ENCODE measurements around the gene PCDHGA1. TPM values are rescaled to one million over a fixed set of nuclear protein-coding genes. Genes with fewer than 3 reads are reported as not detected.
"Not testable (repeated sequence)": the region's sequence is repeated elsewhere in the genome, so short reads cannot be mapped to it uniquely, and the experiment has no call there.

The PCDHGA1 gene
- total RNA-seq, 2 donors from 2014 or later = 0.33 to 0.78 TPM

DNA sequence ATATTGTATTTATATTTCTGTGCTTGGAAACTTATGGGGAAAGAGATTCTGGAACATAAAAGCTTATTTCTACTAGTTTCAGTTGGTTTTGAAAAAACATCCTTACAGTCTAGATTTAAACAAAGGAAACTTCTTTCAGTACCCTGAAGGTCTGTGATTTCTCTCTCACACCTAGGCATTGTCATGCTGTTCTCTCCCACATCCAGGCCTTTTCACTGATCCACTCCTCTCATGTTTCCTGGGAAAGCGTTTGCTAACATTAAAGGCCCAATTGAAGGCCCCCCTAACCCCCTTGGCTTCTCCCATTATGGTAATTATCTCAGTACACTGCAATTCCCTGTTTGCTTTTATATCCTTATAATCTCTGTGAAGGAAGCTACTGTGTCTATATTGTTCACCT lies 12.5 kb downstream of the PCDHGA1 start:
- no peaks in the 10 kb centered on the region for H3K36me3 ChIP-seq (replicated peaks in 1 of 2; ENCODE audit: insufficient read depth in 1 of 2, low read depth in 2 of 2)
- H3K9me3 ChIP-seq = peaks cover 0 to 50% (median 4%) of the 10 kb centered on the region in 3 donors
- 8 to 24% methylated on average over 1 of the region's 1 CpG for WGBS, 2 donors
- no peak overlapping the region for H3K4me3 ChIP-seq
- TF ChIP-seq POLR2A (IDR thresholded peaks at IDR 0.05) = no peak
- TF ChIP-seq CTCF (IDR thresholded peaks at IDR 0.05) = no peak
- H3K27me3 ChIP-seq = no peaks in the 10 kb centered on the region
- ATAC-seq = no peak
- no peak for DNase-seq
- intact Hi-C loops (cut with DNase I) = no loop called here
- no peak overlapping the region for H3K27ac ChIP-seq
- no peaks in the 10 kb centered on the region for H3K4me1 ChIP-seq

GRCh38 chr5:141343242-141343952 lies 13.1 kb downstream of the PCDHGA1 start, which contains the start of gene PCDHGA3:
TSS of gene PCDHGA3 (plus strand) at chr5:141343829. CDS start at chr5:141344034, 205 bp downstream.
- DNase-seq (peak in 2 of 4 donors; percentile 26 to 44), ATAC-seq (peak; percentile 40)
- H3K4me3 ChIP-seq = no peak within 1 kb of the TSS
- TF ChIP-seq POLR2A (IDR thresholded peaks at IDR 0.05) (no peak), CTCF (IDR thresholded peaks at IDR 0.05) (peak in 5 of 7 experiments; percentile 18 to 36 (median 34))
- no peaks in the 10 kb centered on the region for H3K4me1 ChIP-seq
- H3K36me3 ChIP-seq (replicated peaks in 1 of 2; ENCODE audit: insufficient read depth in 1 of 2, low read depth in 2 of 2) = no peaks in the 10 kb centered on the region
- 21 to 25% methylated on average over 9 of the region's 9 CpGs for WGBS, 2 donors
- no peaks in the 10 kb centered on the region for H3K27me3 ChIP-seq
- H3K9me3 ChIP-seq = peaks cover 0 to 43% (median 4%) of the 10 kb centered on the region in 3 donors
- H3K27ac ChIP-seq = no peak within 1 kb of the TSS
- intact Hi-C loops (cut with DNase I) = no loop called here

- intact Hi-C loops (cut with DNase I) = no loop called here
- 21 to 30% methylated on average over 30 to 31 of the region's 31 CpGs for WGBS, 2 donors
- TF ChIP-seq CTCF (IDR thresholded peaks at IDR 0.05) (no peak), POLR2A (IDR thresholded peaks at IDR 0.05) (no peak)
- Histone ChIP-seq H3K27ac (no peak overlapping the region), H3K36me3 (replicated peaks in 1 of 2; ENCODE audit: insufficient read depth in 1 of 2, low read depth in 2 of 2) (no peaks in the 10 kb centered on the region), H3K4me1 (no peaks in the 10 kb centered on the region), H3K27me3 (no peaks in the 10 kb centered on the region), H3K4me3 (no peak overlapping the region), H3K9me3 (peaks cover 0 to 38% (median 4%) of the 10 kb centered on the region in 3 donors)
- DNase-seq (no peak), ATAC-seq (no peak)
These were observed 13.7 kb downstream of the PCDHGA1 start for GRCh38 chr5:141343953-141344463.

- H3K4me1 ChIP-seq = no peaks in the 10 kb centered on the region
- H3K9me3 ChIP-seq = peaks cover 0 to 30% (median 4%) of the 10 kb centered on the region in 3 donors
- 24 to 48% methylated on average over 16 to 20 of the region's 20 CpGs for WGBS, 2 donors
- no peaks in the 10 kb centered on the region for H3K36me3 ChIP-seq (replicated peaks in 1 of 2; ENCODE audit: insufficient read depth in 1 of 2, low read depth in 2 of 2)
- H3K27ac ChIP-seq = no peak overlapping the region
- DNase-seq (no peak), ATAC-seq (no peak)
- H3K27me3 ChIP-seq = no peaks in the 10 kb centered on the region
- H3K4me3 ChIP-seq = no peak overlapping the region
- intact Hi-C loops (cut with DNase I) = no loop called here
- no peak for TF ChIP-seq CTCF (IDR thresholded peaks at IDR 0.05)
- TF ChIP-seq POLR2A (IDR thresholded peaks at IDR 0.05) = no peak
These were observed 15.0 kb downstream of the PCDHGA1 start for GRCh38 chr5:141345327-141345726.

- peaks cover 0 to 30% (median 4%) of the 10 kb centered on the region in 3 donors for H3K9me3 ChIP-seq
- 24 to 39% methylated on average over 8 to 24 of the region's 35 CpGs for WGBS, 2 donors
- DNase-seq; intact Hi-C loops (cut with DNase I); H3K4me3 ChIP-seq; ATAC-seq; H3K4me1 ChIP-seq; H3K27me3 ChIP-seq; H3K27ac ChIP-seq; H3K36me3 ChIP-seq (replicated peaks in 1 of 2; ENCODE audit: insufficient read depth in 1 of 2, low read depth in 2 of 2): not testable (repeated sequence)
These were observed 15.7 kb downstream of the PCDHGA1 start for GRCh38 chr5:141346017-141346416.

All from body of pancreas (tissue), 4 donors.